Transverse colon (tissue), 1 donor: Measurements from ENCODE around the gene TBC1D9.

Source experiments
- EP300 ChIP-seq: sonication (generic); formaldehyde crosslinking; IDR thresholded peaks from one replicate; pipeline ENCODE4 v1.6.1; 2017; ENCODE audit warnings: antibody characterized with exemption, low read depth
- POLR2A ChIP-seq: fragments of 450-650 bp; IDR thresholded peaks from one replicate; pipeline ENCODE4 v1.6.1; 2016; ENCODE audit warnings: antibody characterized with exemption, mild to moderate bottlenecking, moderate library complexity

DNA sequence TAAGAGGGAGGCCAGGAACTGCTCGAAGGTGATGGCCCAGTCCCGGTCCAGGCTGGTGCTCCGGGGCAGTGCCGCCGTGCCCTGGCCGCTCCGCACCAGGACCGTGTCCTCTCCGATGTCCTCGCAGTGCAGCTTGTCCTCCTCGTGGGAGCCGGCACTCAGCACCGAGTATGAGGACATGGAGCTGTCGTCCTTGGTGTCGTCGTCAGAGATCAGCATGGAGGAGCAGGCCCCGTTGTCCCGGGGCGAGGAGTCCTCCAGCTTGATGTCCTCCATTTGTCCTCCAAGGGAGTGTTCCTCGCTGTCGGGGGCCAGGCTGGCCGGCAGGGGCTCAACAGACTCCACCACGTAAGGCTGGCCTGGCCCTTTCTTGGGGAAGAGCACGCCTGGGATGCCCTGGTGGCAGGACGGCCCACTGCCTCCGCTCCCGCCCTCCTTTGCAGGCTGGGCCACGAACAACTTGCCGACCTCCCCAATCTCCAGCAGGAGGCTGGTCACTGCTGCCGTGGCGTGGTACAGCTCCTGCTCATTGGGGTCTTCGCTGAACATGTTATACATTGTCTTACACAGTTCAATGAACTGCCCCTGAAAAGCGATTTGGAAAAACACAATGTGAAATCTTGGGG, 133.7 kb downstream of the TBC1D9 start:
- TF ChIP-seq EP300, result no peak
- no peak for TF ChIP-seq POLR2A
